ENCODE measurements around the gene ZNF592.
"Not testable (repeated sequence)": the region's sequence is repeated elsewhere in the genome, so short reads cannot be mapped to it uniquely, and the experiment has no call there.

Gene ZNF592

DNA sequence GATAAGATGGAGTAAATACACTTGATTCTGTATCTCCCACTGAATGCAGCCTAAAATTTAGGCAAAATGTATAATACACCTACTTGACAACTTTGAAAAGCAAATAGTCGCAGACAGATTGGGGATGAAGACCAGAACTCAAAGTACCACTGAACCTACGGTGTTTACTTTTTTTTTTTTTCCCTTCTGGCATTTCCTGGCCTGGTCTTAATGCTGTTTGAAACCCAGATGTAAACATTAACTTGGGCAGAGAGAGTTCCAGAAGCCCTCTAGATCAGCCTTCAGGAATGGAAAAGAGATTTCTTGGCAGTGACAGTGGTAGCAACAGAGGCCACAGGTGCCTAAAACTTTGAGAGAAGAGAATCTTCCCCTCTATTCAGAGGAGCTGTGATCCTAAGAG lies 96.6 kb downstream of the ZNF592 start:
- Histone ChIP-seq H3K9ac (ENCODE audit: low read depth in 1 of 2, low read length in 2 of 2) (no peak overlapping the region), H3K9me3 (ENCODE audit: control insufficient read depth in 2 of 2, low read length in 2 of 2) (peaks cover 0 to 3% of the 10 kb centered on the region in 2 donors), H3K27ac (ENCODE audit: low read depth in 2 of 2, low read length in 2 of 2) (no peak overlapping the region)

DNA sequence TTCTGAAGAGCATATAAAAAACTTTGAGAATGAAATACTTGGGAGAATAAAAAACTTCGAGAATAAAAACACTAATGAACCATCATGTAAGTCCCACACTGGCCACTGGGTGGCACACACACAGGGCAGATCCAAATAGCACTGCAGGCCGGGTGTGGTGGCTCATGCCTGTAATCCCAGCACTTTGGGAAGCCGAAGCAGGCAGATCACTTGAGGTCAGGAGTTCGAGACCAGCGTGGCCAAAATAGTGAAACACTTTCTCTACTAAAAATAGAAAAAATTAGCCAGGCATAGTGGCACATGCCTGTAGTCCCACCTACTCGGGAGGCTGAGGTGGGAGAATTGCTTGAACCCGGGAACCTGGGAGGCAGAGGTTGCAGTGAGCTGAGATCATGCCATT lies 97.2 kb downstream of the ZNF592 start:
- H3K9me3 ChIP-seq (ENCODE audit: control insufficient read depth in 2 of 2, low read length in 2 of 2); H3K36me3 ChIP-seq (ENCODE audit: control insufficient read depth in 2 of 2, insufficient read depth in 2 of 2, low read length in 2 of 2); H3K4me1 ChIP-seq (ENCODE audit: control insufficient read depth in 2 of 2, insufficient read depth in 2 of 2, low read length in 2 of 2); H3K4me3 ChIP-seq (ENCODE audit: low read length in 2 of 2); H3K27ac ChIP-seq (ENCODE audit: low read depth in 2 of 2, low read length in 2 of 2); H3K9ac ChIP-seq (ENCODE audit: low read depth in 1 of 2, low read length in 2 of 2); H3K27me3 ChIP-seq (ENCODE audit: control insufficient read depth in 2 of 2, insufficient read depth in 2 of 2, low read length in 2 of 2): not testable (repeated sequence)

More for the DNA sequence above, 96.6 kb downstream of the ZNF592 start:
- Histone ChIP-seq H3K27me3 (ENCODE audit: control insufficient read depth in 2 of 2, insufficient read depth in 2 of 2, low read length in 2 of 2) (no peaks in the 10 kb centered on the region), H3K36me3 (ENCODE audit: control insufficient read depth in 2 of 2, insufficient read depth in 2 of 2, low read length in 2 of 2) (no peaks in the 10 kb centered on the region), H3K4me3 (ENCODE audit: low read length in 2 of 2) (no peak overlapping the region), H3K4me1 (ENCODE audit: control insufficient read depth in 2 of 2, insufficient read depth in 2 of 2, low read length in 2 of 2) (peaks cover 9 to 12% of the 10 kb centered on the region in 2 donors)

DNA sequence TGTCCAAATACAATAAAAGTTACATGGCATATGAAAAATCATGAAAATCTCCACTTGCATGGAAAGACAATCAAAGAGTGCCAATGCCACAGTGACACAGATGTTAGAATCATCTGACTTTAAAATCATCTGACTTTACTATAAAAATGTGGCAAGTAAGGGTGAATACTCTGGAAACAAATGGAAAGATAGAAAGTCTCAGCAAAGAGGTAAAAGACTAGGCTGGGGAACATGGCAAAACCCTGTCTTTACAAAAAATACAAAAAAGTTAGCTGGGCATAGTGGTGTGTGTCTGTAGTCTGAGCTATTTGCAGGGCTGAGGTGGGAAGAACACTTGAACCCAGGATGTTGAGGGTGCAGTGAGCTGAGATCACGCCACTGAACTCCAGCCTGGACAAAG lies 97.9 kb downstream of the ZNF592 start:
- H3K27ac ChIP-seq (ENCODE audit: low read depth in 2 of 2, low read length in 2 of 2), result no peak overlapping the region
- H3K4me1 ChIP-seq (ENCODE audit: control insufficient read depth in 2 of 2, insufficient read depth in 2 of 2, low read length in 2 of 2), result peaks cover under 1 to 2% of the 10 kb centered on the region in 2 donors
- no peak overlapping the region for H3K9ac ChIP-seq (ENCODE audit: low read depth in 1 of 2, low read length in 2 of 2)
- H3K27me3 ChIP-seq (ENCODE audit: control insufficient read depth in 2 of 2, insufficient read depth in 2 of 2, low read length in 2 of 2), result no peaks in the 10 kb centered on the region
- peaks cover 0 to 3% of the 10 kb centered on the region in 2 donors for H3K9me3 ChIP-seq (ENCODE audit: control insufficient read depth in 2 of 2, low read length in 2 of 2)
- no peaks in the 10 kb centered on the region for H3K36me3 ChIP-seq (ENCODE audit: control insufficient read depth in 2 of 2, insufficient read depth in 2 of 2, low read length in 2 of 2)
- H3K4me3 ChIP-seq (ENCODE audit: low read length in 2 of 2), result no peak overlapping the region

DNA sequence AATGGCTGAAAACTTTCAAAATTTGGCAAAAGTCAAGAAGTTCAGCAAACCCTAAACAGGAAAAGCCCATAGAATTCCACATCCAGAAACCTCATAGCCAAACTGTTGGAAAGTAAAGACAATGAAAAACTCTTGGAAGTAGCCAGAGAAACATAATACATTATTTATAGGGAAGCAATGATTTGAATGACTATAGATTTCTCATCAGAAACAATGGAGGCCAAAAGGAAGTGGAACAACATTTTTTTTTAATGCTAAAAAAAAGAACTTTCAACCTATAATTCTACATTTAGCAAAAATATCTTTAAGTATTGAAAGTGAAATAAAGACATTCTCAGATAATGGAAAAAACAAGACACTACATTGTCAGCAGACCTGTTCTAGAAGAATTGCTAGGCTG lies 99.0 kb downstream of the ZNF592 start:
- H3K9ac ChIP-seq (ENCODE audit: low read depth in 1 of 2, low read length in 2 of 2), result no peak overlapping the region
- no peaks in the 10 kb centered on the region for H3K27me3 ChIP-seq (ENCODE audit: control insufficient read depth in 2 of 2, insufficient read depth in 2 of 2, low read length in 2 of 2)
- H3K9me3 ChIP-seq (ENCODE audit: control insufficient read depth in 2 of 2, low read length in 2 of 2), result peaks cover 0 to 3% of the 10 kb centered on the region in 2 donors

DNA sequence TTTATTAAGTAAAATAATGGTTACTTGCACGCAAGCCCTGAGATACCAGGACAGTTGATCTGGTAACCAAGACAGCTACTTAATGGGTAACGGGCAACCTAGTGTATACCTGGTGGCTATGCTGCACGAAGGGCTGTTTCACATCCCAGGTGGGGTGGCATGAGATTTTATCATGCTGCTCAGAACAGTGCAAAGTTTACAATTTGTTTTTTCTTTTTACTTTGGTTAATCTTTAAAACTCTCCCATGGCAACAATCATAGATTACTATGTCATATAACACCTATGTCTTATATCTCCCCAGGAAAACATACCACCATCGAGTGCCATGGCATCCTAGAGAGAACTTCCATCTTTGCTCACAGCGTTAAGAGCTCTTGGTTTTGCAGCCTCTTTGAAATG lies 103.8 kb downstream of the ZNF592 start:
- no peak overlapping the region for H3K4me3 ChIP-seq (ENCODE audit: low read length in 2 of 2)
- H3K27me3 ChIP-seq (ENCODE audit: control insufficient read depth in 2 of 2, insufficient read depth in 2 of 2, low read length in 2 of 2), result no peaks in the 10 kb centered on the region
- H3K4me1 ChIP-seq (ENCODE audit: control insufficient read depth in 2 of 2, insufficient read depth in 2 of 2, low read length in 2 of 2), result no peaks in the 10 kb centered on the region
- H3K9me3 ChIP-seq (ENCODE audit: control insufficient read depth in 2 of 2, low read length in 2 of 2), result peaks cover 0 to 2% of the 10 kb centered on the region in 2 donors
- H3K27ac ChIP-seq (ENCODE audit: low read depth in 2 of 2, low read length in 2 of 2), result no peak overlapping the region
- H3K36me3 ChIP-seq (ENCODE audit: control insufficient read depth in 2 of 2, insufficient read depth in 2 of 2, low read length in 2 of 2), result no peaks in the 10 kb centered on the region
- no peak overlapping the region for H3K9ac ChIP-seq (ENCODE audit: low read depth in 1 of 2, low read length in 2 of 2)

More for the DNA sequence above, 99.0 kb downstream of the ZNF592 start:
- H3K4me1 ChIP-seq (ENCODE audit: control insufficient read depth in 2 of 2, insufficient read depth in 2 of 2, low read length in 2 of 2), result no peaks in the 10 kb centered on the region
- H3K36me3 ChIP-seq (ENCODE audit: control insufficient read depth in 2 of 2, insufficient read depth in 2 of 2, low read length in 2 of 2), result no peaks in the 10 kb centered on the region
- no peak overlapping the region for H3K27ac ChIP-seq (ENCODE audit: low read depth in 2 of 2, low read length in 2 of 2)
- H3K4me3 ChIP-seq (ENCODE audit: low read length in 2 of 2), result no peak overlapping the region

DNA sequence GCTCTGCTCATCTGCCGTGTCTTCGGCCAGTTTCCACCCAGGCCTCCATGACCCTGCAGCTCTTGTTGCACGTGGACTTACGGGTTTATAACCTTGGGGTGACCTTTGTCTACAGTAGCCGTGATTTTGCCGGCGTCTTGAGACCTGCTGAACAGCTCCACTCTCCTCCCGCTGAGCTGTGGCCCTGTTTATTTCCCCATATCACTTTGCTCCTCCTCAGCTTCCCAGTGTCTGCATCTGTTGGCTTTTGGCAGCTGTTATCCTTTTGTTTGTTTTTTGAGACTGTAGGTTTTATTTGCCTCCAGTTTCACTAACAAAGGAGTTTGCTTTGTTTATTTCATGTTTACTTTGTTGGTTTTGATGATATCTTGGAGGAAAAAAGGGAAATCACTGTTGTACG lies 106.7 kb downstream of the ZNF592 start:
- Histone ChIP-seq H3K36me3 (ENCODE audit: control insufficient read depth in 2 of 2, insufficient read depth in 2 of 2, low read length in 2 of 2) (no peaks in the 10 kb centered on the region), H3K9me3 (ENCODE audit: control insufficient read depth in 2 of 2, low read length in 2 of 2) (no peaks in the 10 kb centered on the region), H3K4me3 (ENCODE audit: low read length in 2 of 2) (no peak overlapping the region), H3K27me3 (ENCODE audit: control insufficient read depth in 2 of 2, insufficient read depth in 2 of 2, low read length in 2 of 2) (no peaks in the 10 kb centered on the region), H3K4me1 (ENCODE audit: control insufficient read depth in 2 of 2, insufficient read depth in 2 of 2, low read length in 2 of 2) (no peaks in the 10 kb centered on the region), H3K27ac (ENCODE audit: low read depth in 2 of 2, low read length in 2 of 2) (no peak overlapping the region), H3K9ac (ENCODE audit: low read depth in 1 of 2, low read length in 2 of 2) (no peak overlapping the region)

DNA sequence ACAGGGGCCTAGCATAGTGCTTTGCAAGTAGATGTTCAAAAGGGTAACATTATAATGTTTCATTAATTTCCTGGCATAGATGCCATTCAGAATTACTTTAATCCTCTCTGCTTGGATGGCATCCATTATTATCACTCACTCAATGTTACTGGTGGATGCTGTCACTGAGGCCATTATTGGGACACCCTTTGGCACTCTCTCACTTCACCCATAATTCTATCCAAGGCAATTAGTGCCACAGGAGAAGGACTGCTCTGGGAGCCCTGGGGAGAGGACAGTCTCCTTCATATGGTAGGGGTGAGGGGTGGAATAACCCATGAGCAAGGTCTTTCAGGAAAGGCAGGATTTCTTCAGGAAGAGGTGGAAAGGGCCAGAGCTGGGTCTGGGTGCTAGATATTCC lies 107.4 kb downstream of the ZNF592 start:
- no peaks in the 10 kb centered on the region for H3K4me1 ChIP-seq (ENCODE audit: control insufficient read depth in 2 of 2, insufficient read depth in 2 of 2, low read length in 2 of 2)
- H3K9ac ChIP-seq (ENCODE audit: low read depth in 1 of 2, low read length in 2 of 2), result no peak overlapping the region
- H3K4me3 ChIP-seq (ENCODE audit: low read length in 2 of 2), result no peak overlapping the region
- no peaks in the 10 kb centered on the region for H3K36me3 ChIP-seq (ENCODE audit: control insufficient read depth in 2 of 2, insufficient read depth in 2 of 2, low read length in 2 of 2)
- H3K27ac ChIP-seq (ENCODE audit: low read depth in 2 of 2, low read length in 2 of 2), result no peak overlapping the region
- H3K9me3 ChIP-seq (ENCODE audit: control insufficient read depth in 2 of 2, low read length in 2 of 2), result no peaks in the 10 kb centered on the region
- no peaks in the 10 kb centered on the region for H3K27me3 ChIP-seq (ENCODE audit: control insufficient read depth in 2 of 2, insufficient read depth in 2 of 2, low read length in 2 of 2)
